GM23338 (cell line): Measurements from ENCODE around the gene ASPHD2. TPM values are rescaled to one million over a fixed set of nuclear protein-coding genes. Genes with fewer than 3 reads are reported as not detected.

Experiments used
- ATAC-seq: fragments of 200-7000 bp; cut with Tn5 transposase; 3 replicates; pipeline ENCODE4 v1.9.1; 2020
- DNase-seq: peaks from one replicate; pipeline ENCODE4 v3.0.0-alpha.2; 2015; ENCODE audit warnings: low spot score
- H2AFZ ChIP-seq: fragments of 200-600 bp; sonication (generic); 2 replicates; pipeline ENCODE4 v1.8.0; 2016; ENCODE audit warnings: antibody characterized with exemption, mild to moderate bottlenecking, moderate library complexity
- H3F3A ChIP-seq: fragments of 200-600 bp; sonication (generic); replicated peaks from 2 replicates; pipeline ENCODE4 v1.8.0; 2017; ENCODE audit warnings: antibody characterized with exemption, mixed run types, low read depth
- H3K27ac ChIP-seq: fragments of 200-600 bp; sonication (generic); 2 replicates; pipeline ENCODE4 v1.6.1; 2016; ENCODE audit warnings: low read depth
- H3K27me3 ChIP-seq: fragments of 200-600 bp; sonication (generic); 2 replicates; pipeline ENCODE4 v1.8.0; 2016; ENCODE audit warnings: mild to moderate bottlenecking, mixed run types, moderate library complexity; ENCODE audit not compliant: insufficient read depth
- H3K36me3 ChIP-seq: fragments of 200-600 bp; sonication (generic); 2 replicates; pipeline ENCODE4 v1.8.0; 2016; ENCODE audit warnings: mild to moderate bottlenecking; ENCODE audit not compliant: insufficient read depth
- H3K4me1 ChIP-seq: fragments of 200-600 bp; sonication (generic); 2 replicates; pipeline ENCODE4 v1.8.0; 2016; ENCODE audit warnings: mild to moderate bottlenecking, moderate library complexity; ENCODE audit not compliant: insufficient read depth
- H3K4me2 ChIP-seq: fragments of 200-600 bp; sonication (generic); 2 replicates; pipeline ENCODE4 v1.7.1; 2017; ENCODE audit warnings: mixed run types
- H3K4me3 ChIP-seq: fragments of 200-600 bp; sonication (generic); 2 replicates; pipeline ENCODE4 v1.6.1; 2016; ENCODE audit warnings: mixed run types
- H3K79me2 ChIP-seq: fragments of 200-600 bp; sonication (generic); replicated peaks from 2 replicates; pipeline ENCODE4 v1.8.0; 2017; ENCODE audit warnings: mild to moderate bottlenecking; ENCODE audit not compliant: insufficient read depth
- H3K9me2 ChIP-seq: fragments of 200-600 bp; sonication (generic); 2 replicates; pipeline ENCODE4 v1.8.0; 2017; ENCODE audit not compliant: insufficient read depth
- H4K20me1 ChIP-seq: fragments of 200-600 bp; sonication (generic); replicated peaks from 2 replicates; pipeline ENCODE4 v1.8.0; 2017; ENCODE audit warnings: mild to moderate bottlenecking; ENCODE audit not compliant: insufficient read depth
- H3K27ac Mint-ChIP-seq: 2 replicates; pipeline ENCODE4 v1.8.0; 2020; ENCODE audit warnings: inconsistent platforms, mild to moderate bottlenecking, moderate library complexity, mixed read lengths
- H3K27me3 Mint-ChIP-seq: 3 replicates; pipeline ENCODE4 v1.8.0; 2022; ENCODE audit warnings: low read depth, mild to moderate bottlenecking, moderate library complexity, mixed read lengths, inconsistent platforms; ENCODE audit not compliant: insufficient read depth, poor library complexity
- H3K36me3 Mint-ChIP-seq: 3 replicates; pipeline ENCODE4 v1.8.0; 2021; ENCODE audit warnings: low read depth, mild to moderate bottlenecking, inconsistent platforms, moderate library complexity, mixed read lengths
- H3K4me1 Mint-ChIP-seq: 3 replicates; pipeline ENCODE4 v1.8.0; 2020; ENCODE audit warnings: mild to moderate bottlenecking, inconsistent platforms, mixed read lengths
- H3K4me3 Mint-ChIP-seq: 3 replicates; pipeline ENCODE4 v1.8.0; 2021; ENCODE audit warnings: moderate library complexity, mild to moderate bottlenecking, inconsistent platforms, mixed read lengths
- H3K9me3 Mint-ChIP-seq: 3 replicates; pipeline ENCODE4 v1.8.0; 2020; ENCODE audit warnings: moderate library complexity, mild to moderate bottlenecking, inconsistent platforms, mixed read lengths
- ETS1 ChIP-seq: IDR thresholded peaks from 2 replicates; pipeline ENCODE4 v1.6.1; 2016; ENCODE audit warnings: antibody characterized with exemption
- EZH2 ChIP-seq: fragments of 200-600 bp; sonication (generic); IDR thresholded peaks from one replicate; pipeline ENCODE4 v1.8.0; 2017; ENCODE audit warnings: antibody characterized with exemption, mild to moderate bottlenecking, low read depth; ENCODE audit not compliant: unreplicated experiment
- JUNB ChIP-seq: IDR thresholded peaks from one replicate; pipeline ENCODE4 v1.6.1; 2016; ENCODE audit warnings: antibody characterized with exemption; ENCODE audit not compliant: unreplicated experiment
- NANOG ChIP-seq: IDR thresholded peaks from 2 replicates; pipeline ENCODE4 v1.6.1; 2016; ENCODE audit warnings: antibody characterized with exemption, borderline replicate concordance
- POLR2AphosphoS5 ChIP-seq: IDR thresholded peaks from 2 replicates; pipeline ENCODE4 v1.6.1; 2016; ENCODE audit warnings: antibody characterized with exemption, low read depth
- REST ChIP-seq: IDR thresholded peaks from one replicate; pipeline ENCODE4 v1.6.1; 2018; ENCODE audit warnings: antibody characterized with exemption; ENCODE audit not compliant: unreplicated experiment
- ZNF114 ChIP-seq: fragments of 250-450 bp; sonication (Bioruptor Pico); IDR thresholded peaks from 2 replicates; pipeline ENCODE4 v1.5.0; 2020; ENCODE audit warnings: mild to moderate bottlenecking, moderate library complexity
- ZNF331 ChIP-seq: fragments of 250-450 bp; sonication (Bioruptor Pico); IDR thresholded peaks from 2 replicates; pipeline ENCODE4 v1.5.0; 2020; ENCODE audit warnings: low read depth, mild to moderate bottlenecking, moderate library complexity
- ZNF462 ChIP-seq: fragments of 250-450 bp; sonication (Bioruptor Pico); IDR thresholded peaks from 2 replicates; pipeline ENCODE4 v1.5.0; 2020; ENCODE audit warnings: mild to moderate bottlenecking, moderate library complexity
- polyA plus RNA-seq: library from polyadenylated mRNA; unstranded; fragments of >200 nt; fragmentation: Nextera tagmentation; extraction: Ambion mirVana; gene quantifications from 2 replicates; pipeline ENCODE4 v1.2.1, GENCODE V29; 2016
- total RNA-seq: library from RNA; depleted of rRNA; stranded (reverse); fragments of >200 nt; shearing (Covaris generic); gene quantifications from 2 replicates; pipeline ENCODE4 v1.2.3, GENCODE V29; 2014

The ASPHD2 gene
- total and polyA plus RNA-seq, 2 experiments from 2014 or later: 6.0 to 9.3 TPM

- Histone ChIP-seq H3K4me2 (no peak overlapping the region), H3K27me3 (no peaks in the 10 kb centered on the region), H4K20me1 (peaks cover 4% of the 10 kb centered on the region), H3K27ac (no peak overlapping the region), H3K4me1 (peaks cover 7% of the 10 kb centered on the region; the same call in 1 of the 2 replicates), H3F3A (no peaks in the 10 kb centered on the region), H3K9me2 (no peaks in the 10 kb centered on the region), H3K4me3 (no peak overlapping the region), H2AFZ (no peak overlapping the region), H3K79me2 (peaks cover 14% of the 10 kb centered on the region; the same call in 1 of the 2 replicates), H3K36me3 (no peaks in the 10 kb centered on the region)
- no peak overlapping the region for H3K4me3 Mint-ChIP-seq
- no peak for DNase-seq
- TF ChIP-seq JUNB (no peak), POLR2AphosphoS5 (no peak), ZNF331 (CRISPR knock-in tag) (no peak)
- H3K27ac Mint-ChIP-seq: no peak overlapping the region
- ATAC-seq: no peak
- no peaks in the 10 kb centered on the region for H3K9me3 Mint-ChIP-seq
- peaks cover 5% of the 10 kb centered on the region for H3K4me1 Mint-ChIP-seq
- peaks cover 4% of the 10 kb centered on the region; the same call in 2 of the 3 replicates for H3K36me3 Mint-ChIP-seq
- H3K27me3 Mint-ChIP-seq: peaks cover 9% of the 10 kb centered on the region
Observed at GRCh38 chr22:26439559-26439958, 10.5 kb downstream of the ASPHD2 start.

GRCh38 chr22:26442086-26442756 is 13.2 kb downstream of the ASPHD2 start:
- Histone ChIP-seq H3K9me2 (no peaks in the 10 kb centered on the region), H3F3A (no peaks in the 10 kb centered on the region), H2AFZ (no peak overlapping the region), H3K4me3 (no peak overlapping the region), H3K4me1 (peaks cover 7% of the 10 kb centered on the region; the same call in 1 of the 2 replicates), H4K20me1 (no peaks in the 10 kb centered on the region; the same call in 1 of the 2 replicates), H3K36me3 (no peaks in the 10 kb centered on the region), H3K4me2 (no peak overlapping the region; the same call in 1 of the 2 replicates), H3K79me2 (0 out of 2 replicates have a peak, but pooled peaks cover 8% of the 10 kb centered on the region), H3K27me3 (no peaks in the 10 kb centered on the region), H3K27ac (no peak overlapping the region)
- peaks cover 10% of the 10 kb centered on the region for H3K4me1 Mint-ChIP-seq
- H3K27ac Mint-ChIP-seq: 0 out of 2 replicates have a peak overlapping the region, but pooled peaks have one; percentile 32
- ATAC-seq (peak; percentile 76), DNase-seq (peak; percentile 62)
- no peak overlapping the region for H3K4me3 Mint-ChIP-seq
- no peaks in the 10 kb centered on the region for H3K9me3 Mint-ChIP-seq
- H3K27me3 Mint-ChIP-seq: peaks cover 7% of the 10 kb centered on the region
- peaks cover 4% of the 10 kb centered on the region; the same call in 2 of the 3 replicates for H3K36me3 Mint-ChIP-seq
- TF ChIP-seq ZNF462 (no peak), ETS1 (no peak), REST (no peak), ZNF114 (CRISPR knock-in tag) (no peak), EZH2 (no peak), NANOG (no peak), ZNF331 (CRISPR knock-in tag) (no peak)
